Vagina (tissue), 2 donors: Measurements from ENCODE around the gene SUGCT.

Experiments used
- POLR2A ChIP-seq, 2 donors: fragments of 450-650 bp; IDR thresholded peaks; one replicate each; pipeline ENCODE4 v1.6.1; 2017; ENCODE audit warnings: antibody characterized with exemption in 2 of 2, mild to moderate bottlenecking in 2 of 2, moderate library complexity in 2 of 2
- TF ChIP-seq, protein P1 (sequence below), 3 experiments: fragments of 450-650 bp in 2 of 3; fragments of 200-600 bp in 1 of 3; sonication (generic) in 1 of 3; IDR thresholded peaks; one replicate each; pipeline ENCODE4 v1.5.1; 2017 to 2019; ENCODE audit warnings: antibody characterized with exemption in 3 of 3, mild to moderate bottlenecking in 2 of 3, moderate library complexity in 2 of 3

DNA sequence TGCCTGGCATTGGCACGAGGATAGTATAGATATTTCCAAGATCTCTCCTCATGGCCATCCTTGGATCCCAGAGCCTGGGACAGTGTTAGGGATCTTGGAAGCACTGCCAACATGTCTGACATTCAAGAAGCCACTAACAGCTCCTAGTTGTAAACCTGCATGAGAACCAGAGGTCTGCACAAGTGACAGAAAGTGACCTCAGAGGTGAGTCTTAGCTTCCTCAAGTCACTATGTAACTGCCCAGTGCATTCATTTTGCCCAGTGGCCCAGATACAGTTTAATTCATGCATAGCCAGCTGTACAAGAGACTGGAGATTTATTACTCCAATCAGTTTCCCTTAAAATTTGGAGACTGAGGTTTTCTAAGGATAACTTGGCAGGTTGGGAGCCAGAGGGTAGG lies 16.7 kb downstream of the SUGCT start:
- TF ChIP-seq, protein P1, sequence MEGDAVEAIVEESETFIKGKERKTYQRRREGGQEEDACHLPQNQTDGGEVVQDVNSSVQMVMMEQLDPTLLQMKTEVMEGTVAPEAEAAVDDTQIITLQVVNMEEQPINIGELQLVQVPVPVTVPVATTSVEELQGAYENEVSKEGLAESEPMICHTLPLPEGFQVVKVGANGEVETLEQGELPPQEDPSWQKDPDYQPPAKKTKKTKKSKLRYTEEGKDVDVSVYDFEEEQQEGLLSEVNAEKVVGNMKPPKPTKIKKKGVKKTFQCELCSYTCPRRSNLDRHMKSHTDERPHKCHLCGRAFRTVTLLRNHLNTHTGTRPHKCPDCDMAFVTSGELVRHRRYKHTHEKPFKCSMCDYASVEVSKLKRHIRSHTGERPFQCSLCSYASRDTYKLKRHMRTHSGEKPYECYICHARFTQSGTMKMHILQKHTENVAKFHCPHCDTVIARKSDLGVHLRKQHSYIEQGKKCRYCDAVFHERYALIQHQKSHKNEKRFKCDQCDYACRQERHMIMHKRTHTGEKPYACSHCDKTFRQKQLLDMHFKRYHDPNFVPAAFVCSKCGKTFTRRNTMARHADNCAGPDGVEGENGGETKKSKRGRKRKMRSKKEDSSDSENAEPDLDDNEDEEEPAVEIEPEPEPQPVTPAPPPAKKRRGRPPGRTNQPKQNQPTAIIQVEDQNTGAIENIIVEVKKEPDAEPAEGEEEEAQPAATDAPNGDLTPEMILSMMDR (IDR thresholded peaks at IDR 0.05) = no peak
- no peak for TF ChIP-seq POLR2A (IDR thresholded peaks at IDR 0.05)
